ENCODE results near the gene SLC4A9.

The SLC4A9 gene

GRCh38 chr5:140362875-140363630, 3.1 kb downstream of the SLC4A9 start:
- DNase-seq: peak; percentile 85

DNA sequence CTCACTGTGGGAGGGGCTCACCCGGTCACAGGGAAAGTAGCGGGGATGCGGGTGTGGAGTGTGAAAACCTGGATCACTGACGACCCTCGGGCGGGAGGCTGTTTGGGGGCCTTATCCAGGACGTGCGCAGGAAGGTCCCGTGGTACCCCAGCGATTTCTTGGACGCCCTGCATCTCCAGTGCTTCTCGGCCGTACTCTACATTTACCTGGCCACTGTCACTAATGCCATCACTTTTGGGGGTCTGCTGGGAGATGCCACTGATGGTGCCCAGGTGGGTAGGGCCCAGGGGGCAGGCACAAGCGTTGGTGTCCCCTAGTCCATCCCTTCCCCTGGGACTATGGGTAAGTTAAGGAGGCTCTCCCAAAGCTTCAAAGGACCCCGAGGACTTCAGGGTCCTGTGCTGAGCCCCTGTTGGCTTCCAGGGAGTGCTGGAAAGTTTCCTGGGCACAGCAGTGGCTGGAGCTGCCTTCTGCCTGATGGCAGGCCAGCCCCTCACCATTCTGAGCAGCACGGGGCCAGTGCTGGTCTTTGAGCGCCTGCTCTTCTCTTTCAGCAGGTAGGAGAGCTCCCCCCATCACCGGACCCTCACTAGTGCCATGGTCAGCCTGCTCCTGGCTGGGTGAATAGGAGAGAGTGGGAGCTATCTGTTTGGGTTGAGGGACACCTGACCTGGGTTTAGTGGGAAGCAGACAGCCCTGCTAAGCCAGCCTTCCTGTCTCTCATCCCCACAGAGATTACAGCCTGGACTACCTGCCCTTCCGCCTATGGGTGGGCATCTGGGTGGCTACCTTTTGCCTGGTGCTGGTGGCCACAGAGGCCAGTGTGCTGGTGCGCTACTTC, 3.9 kb downstream of the SLC4A9 start:
- no peak for DNase-seq

DNA sequence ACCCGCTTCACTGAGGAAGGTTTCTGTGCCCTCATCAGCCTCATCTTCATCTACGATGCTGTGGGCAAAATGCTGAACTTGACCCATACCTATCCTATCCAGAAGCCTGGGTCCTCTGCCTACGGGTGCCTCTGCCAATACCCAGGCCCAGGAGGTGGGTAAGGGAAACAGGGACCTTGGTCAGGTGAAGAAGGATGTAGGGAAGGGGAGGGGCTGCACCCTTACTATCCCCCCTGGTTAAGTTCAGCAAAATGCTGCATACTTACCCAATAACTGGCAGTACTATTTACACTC, 4.4 kb downstream of the SLC4A9 start:
- DNase-seq: no peak

GRCh38 chr5:140365282-140365681, 5.3 kb downstream of the SLC4A9 start:
- no peak for DNase-seq

- DNase-seq: no peak
Measured at GRCh38 chr5:140365941-140366340, 5.9 kb downstream of the SLC4A9 start.

DNA sequence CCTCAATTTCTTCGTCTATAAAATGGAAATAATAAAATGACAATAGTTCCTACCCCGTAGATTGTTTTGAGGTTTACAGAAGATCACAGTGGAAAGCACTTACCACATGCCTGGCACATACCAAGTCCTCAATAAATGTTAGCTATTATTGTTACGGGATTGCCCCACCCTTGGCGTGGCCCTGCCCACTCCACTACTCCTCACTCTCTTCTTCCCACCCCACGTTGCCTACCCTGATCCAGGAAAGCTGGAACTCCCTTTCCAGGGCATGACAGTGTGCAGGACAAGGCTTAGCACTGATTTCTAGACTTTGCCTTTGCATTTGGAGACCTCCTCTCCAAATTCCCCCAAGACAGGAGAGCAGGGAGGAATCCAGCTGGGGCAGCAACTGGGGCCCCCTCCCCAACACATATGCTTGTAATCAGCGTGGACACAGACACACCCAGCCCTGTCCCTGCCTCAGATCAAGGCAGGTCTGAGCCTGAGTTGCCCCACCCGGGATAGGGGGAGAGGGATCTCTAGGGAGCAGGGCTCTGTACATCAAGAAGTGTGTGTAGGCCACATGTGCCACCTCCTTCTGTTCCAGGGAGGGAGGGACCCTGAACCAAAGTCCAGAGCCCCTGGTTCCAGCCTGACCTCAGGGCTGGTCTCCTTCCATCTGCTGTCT, 6.7 kb downstream of the SLC4A9 start:
- no peak for DNase-seq

- no peak for DNase-seq
Measured at GRCh38 chr5:140367256-140368013, 7.4 kb downstream of the SLC4A9 start.

- DNase-seq: no peak
Measured at GRCh38 chr5:140371356-140372151, 11.6 kb downstream of the SLC4A9 start.

DNA sequence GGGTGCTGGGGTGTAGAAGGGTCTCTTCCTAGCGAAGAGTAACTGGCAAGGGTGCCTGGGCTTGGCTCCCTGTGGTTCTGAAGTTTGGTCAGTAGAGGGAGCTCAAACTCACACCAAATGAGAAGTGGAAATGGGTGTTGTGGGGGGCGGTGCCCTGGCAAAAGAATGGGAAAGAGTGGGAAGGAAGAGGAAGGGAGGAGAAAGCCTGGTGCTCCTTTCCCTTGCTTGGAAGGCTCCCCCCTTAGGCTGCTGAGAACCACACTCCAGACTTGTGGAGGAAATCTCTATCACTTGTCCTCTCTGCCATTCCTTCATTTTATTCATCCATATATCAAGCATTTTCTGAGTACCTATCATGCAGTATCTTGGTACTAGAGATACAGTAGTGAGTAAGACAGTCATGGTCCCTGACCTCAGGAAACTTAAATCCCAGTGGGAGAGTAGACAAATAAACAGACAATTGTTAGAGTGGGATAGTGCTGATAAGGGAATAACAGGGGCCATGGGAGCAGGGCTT, 13.0 kb downstream of the SLC4A9 start:
- DNase-seq: peak; percentile 53

DNA sequence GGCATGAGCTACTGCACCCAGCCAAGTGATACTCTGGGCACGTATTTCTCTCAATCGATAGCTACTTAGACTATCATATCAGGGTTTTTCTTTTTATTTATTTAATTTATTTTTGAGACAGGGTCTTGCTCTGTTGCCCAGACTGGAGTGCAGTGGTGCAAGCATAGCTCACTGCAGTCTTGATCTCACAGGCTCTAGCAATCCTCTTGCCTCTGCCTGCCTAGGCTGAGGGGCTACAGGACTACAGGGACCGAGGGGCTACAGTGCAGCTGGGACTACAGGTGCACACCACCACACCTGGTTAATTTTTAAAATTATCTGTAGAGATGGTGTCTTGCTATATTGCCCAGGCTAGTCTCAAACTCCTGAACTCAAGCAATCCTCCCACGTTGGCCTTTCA, 21.4 kb downstream of the SLC4A9 start:
- no peak for DNase-seq

DNA sequence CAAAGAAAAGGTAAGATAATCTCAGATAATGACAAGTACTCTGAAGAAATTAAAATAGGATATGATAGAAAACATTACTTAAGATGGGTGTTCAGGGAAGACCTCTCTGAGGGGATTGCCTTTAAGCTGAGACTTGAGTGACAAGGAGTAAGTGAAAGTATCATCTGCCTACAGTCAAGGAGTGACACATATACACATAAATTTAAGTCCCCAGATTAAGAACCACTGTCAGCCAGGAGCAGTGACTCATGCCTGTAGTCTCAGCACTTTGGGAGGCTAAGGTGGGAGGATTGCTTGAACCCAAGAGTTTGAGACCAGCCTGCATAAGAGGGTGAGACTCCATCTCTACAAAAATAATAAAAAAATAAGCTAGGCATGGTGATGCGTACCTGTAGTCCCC, 22.0 kb downstream of the SLC4A9 start:
- DNase-seq: no peak

- no peak for DNase-seq
Measured at GRCh38 chr5:140382866-140383265, 22.9 kb downstream of the SLC4A9 start.

GRCh38 chr5:140383300-140383699, 23.3 kb downstream of the SLC4A9 start:
- no peak for DNase-seq

DNA sequence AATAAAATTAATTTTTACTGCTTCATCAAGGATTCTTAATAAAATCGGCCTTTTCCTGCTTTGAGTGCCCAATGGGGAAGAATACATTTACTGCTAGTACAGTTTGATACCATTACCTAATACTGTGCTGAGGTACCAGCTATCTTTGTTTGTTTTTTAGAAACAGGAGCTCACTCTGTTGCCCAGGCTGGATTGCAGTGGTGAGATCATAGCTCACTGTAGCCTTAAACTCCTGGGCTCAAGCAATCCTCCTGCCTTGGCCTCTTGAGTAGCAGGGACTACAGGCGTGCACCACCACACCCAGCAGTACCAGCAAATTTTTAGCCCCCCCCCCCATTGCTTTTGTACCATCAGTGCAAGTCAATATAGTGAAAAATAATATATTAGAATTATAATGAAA, 28.1 kb downstream of the SLC4A9 start:
- DNase-seq: no peak

- DNase-seq: no peak
Measured at GRCh38 chr5:140391312-140391711, 31.3 kb downstream of the SLC4A9 start.

DNA sequence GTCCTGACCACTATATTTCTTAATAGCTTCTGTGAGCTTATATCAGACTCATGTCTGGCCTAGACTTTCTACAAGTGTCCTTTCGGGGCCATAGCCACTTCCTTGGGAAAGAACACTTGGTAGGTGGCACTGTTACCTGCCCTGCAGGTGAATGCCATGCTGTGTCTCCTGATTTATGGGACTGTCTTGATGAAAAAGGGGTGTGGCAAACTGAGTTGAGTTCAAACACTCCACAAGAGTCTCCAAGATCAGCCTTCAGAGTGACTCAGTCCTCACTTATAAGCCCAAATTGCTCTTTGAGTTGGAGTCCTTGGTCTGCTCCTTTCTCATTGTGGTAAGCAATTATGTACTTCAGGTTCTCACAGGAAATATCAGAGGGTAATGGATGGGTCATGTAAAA, 31.7 kb downstream of the SLC4A9 start:
- no peak for DNase-seq

DNA sequence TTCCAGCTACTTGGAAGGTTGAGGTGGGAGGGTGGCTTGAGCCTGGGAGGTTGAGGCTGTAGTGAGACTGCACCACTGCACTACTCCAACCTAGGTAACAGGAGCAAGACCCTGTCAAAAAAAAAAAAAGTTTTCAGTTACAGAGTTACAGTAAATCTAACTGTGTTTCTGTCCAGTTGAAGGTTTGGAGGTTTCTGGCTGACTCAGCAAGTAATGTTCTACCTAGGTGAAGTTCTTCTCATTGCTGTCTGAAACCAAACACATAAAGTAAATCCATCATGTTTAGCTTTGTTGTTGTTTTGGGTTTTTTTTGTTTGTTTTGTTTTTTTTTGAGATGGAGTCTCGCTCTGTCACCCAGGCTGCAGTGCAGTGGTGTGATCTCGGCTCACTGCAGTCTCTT, 33.7 kb downstream of the SLC4A9 start:
- DNase-seq: no peak

- no peak for DNase-seq
Measured at GRCh38 chr5:140398379-140398811, 38.4 kb downstream of the SLC4A9 start.

- DNase-seq: no peak
Measured at GRCh38 chr5:140399979-140400729, 40.2 kb downstream of the SLC4A9 start.

DNA sequence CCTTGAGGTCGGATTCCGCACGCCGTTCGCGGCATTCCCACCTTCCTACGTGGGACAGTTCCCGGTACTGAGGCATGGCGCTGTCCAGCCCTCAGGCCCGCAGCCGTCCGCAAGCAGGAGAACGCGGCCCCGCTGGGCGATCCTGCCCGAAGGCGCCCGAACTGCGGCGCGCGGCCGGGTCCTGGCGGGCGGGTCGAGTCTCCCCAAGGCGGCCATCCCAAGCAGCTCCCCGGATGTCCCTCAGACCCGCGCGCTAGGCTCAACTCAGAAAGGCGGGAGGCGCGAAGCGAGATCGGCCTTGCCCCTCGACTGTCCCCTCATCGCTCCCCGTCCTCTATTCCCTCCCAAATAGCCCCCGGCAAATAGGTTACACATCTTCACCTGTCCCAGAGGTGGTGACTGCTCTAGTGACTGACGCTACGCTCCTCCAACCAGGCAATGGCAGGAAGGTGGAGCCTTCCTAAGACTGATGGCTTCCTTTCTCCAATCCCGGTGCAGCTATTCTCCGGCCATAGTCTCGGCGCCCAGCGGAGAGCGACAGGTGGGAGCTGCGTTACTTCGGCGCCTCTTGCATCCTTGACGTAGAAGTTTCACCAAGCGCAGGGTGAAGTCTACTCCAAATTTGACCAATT, 40.9 kb downstream of the SLC4A9 start:
- DNase-seq: peak; percentile 89

All from CD4-positive, alpha-beta T cell treated with Interleukin-12 subunit alpha and Interleukin-12 subunit beta, for 1 hour (primary cell).